Stimulated activated CD4-positive, alpha-beta T cell treated with anti-CD3 and anti-CD28 coated beads, Interleukin-12 subunit alpha, Interleukin-12 subunit beta, amount 100 ng/mL, for 4 hours (primary cell): ENCODE results near the gene TRERF1.
"Not testable (repeated sequence)": the region's sequence is repeated elsewhere in the genome, so short reads cannot be mapped to it uniquely, and the experiment has no call there.

Source experiments
- DNase-seq: peaks from one replicate; pipeline ENCODE4 v3.0.0-alpha.2; 2020

TRERF1 gene, protein sequence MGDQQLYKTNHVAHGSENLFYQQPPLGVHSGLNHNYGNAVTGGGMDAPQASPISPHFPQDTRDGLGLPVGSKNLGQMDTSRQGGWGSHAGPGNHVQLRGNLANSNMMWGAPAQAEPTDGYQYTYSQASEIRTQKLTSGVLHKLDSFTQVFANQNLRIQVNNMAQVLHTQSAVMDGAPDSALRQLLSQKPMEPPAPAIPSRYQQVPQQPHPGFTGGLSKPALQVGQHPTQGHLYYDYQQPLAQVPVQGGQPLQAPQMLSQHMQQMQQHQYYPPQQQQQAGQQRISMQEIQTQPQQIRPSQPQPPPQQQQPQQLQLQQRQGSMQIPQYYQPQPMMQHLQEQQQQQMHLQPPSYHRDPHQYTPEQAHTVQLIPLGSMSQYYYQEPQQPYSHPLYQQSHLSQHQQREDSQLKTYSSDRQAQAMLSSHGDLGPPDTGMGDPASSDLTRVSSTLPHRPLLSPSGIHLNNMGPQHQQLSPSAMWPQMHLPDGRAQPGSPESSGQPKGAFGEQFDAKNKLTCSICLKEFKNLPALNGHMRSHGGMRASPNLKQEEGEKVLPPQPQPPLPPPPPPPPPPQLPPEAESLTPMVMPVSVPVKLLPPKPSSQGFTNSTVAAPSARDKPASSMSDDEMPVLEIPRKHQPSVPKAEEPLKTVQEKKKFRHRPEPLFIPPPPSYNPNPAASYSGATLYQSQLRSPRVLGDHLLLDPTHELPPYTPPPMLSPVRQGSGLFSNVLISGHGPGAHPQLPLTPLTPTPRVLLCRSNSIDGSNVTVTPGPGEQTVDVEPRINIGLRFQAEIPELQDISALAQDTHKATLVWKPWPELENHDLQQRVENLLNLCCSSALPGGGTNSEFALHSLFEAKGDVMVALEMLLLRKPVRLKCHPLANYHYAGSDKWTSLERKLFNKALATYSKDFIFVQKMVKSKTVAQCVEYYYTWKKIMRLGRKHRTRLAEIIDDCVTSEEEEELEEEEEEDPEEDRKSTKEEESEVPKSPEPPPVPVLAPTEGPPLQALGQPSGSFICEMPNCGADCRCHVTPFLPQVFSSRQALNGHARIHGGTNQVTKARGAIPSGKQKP (N-terminal part only)

DNA sequence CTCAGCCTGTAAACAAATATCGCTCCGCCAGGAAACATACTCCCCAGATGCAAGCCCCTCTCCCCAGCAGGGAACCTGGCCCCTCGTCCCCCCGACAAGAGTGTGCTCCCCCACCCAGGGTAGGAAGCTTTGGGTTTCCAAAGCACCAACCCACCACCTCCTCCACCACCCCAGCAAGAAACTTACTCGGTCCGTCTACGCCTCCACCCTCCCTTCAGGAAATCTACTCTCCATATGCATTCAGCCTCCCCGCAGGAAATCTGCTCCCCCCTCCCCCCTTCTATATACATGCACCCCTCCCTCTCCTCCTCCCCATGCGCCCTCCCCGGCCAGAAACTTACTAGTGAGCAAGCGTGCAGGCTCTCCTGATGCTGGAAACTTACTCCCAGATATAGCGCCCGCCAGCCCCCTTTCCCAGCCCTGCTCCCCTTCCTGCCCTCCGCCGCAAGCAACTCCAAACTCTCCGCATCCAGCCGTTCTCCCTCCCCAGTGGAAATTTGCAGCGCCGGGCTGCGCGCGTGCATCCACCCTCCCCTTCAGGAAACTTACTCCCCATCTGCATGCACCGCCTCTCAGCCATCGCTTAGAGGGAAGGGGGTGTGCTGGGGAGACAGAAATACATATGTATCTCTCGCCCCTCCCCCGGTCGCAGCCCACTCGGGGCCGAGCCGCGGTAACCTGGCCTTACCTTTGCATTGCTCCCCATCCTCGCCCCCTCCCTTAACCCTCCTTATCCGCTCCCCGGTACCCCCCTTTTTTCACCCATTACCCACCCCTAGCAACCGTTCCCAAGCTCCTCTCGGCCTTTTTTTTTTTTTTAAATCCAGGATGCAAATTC is at the start of gene TRERF1:
Gene TRERF1, minus strand, starts transcription at position 594 of the 838 bp plus-strand sequence. CDS start 182,336 bp downstream, outside the sequence.
- peak; percentile 44 for DNase-seq

DNA sequence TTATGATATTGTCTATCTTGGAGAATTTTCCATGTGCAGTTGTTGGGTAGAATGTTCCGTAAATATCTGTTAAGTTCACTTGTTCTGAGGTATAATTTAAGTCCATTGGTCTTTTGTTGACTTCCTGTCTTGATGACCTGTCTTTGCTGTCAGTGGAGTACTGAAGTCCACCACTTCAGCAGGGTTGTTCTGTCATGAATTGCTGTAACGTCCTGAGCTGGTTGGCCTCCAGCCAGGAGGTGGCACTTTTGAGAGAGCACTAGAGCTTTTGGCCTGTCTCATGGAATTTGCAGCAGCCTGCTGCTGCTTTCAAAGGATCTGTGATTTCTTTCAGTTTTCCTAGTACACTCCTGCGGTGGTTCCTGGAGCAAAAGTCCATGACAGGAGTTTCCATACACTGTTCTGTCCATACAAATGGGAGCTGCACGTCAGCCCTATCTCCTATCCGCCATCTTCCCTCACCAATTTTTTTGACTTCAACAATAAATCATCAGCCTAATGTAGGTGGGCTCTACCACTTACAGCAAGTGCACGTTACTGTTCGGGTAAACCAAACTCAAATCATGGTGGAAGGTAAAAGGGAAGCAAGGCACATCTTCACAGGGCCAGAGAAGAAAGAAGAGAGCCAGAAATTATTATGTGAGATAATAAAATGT is 46.9 kb upstream of the TRERF1 start:
- DNase-seq, result no peak

DNA sequence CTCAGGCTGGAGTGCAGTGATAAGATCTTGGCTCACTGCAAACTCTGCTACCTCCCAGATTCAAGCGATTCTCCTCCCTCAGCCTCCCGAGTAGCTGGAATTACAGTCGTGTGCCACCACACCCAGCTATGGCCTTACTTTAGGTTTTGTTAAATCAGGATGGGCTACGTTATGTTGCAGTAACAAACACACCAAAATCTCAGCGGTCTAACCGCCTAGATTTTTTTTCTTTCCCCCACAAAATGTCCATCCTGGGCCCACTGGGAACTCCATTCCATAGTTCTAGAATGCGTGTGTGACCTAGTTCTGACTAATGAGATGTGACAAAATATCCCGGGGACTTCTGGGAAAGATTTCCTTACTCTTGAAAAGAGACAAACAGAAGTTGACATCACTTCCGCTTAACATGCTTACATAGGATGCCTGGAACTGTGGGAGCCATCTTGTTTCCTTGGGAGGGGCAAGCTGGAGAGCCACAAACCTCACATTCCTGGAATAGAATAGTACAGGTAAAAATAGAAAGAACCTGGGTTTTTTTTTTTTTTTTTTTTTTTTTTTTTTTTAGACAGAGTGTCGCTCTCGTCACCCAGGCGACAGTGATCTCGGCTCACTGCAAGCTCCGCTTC is 42.3 kb upstream of the TRERF1 start:
- DNase-seq, result no peak

DNA sequence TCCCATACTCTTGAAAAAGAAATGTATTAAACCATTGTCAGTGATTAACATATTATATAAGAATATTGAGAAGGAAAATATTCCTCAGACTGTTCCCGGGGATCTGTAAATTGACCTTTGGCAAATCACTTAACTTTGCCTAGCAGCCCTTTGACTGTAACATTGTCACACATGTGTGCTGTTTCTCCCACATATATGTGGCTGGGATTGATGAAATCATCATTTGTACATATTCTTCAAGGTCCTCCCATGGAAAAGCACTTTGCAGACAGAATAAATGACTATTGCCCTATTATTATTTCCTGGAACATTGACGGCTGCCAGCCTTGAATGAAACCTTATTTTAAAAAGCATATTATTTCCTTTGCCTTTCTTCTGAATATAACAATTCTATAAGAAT is 36.4 kb upstream of the TRERF1 start:
- DNase-seq, result no peak

DNA sequence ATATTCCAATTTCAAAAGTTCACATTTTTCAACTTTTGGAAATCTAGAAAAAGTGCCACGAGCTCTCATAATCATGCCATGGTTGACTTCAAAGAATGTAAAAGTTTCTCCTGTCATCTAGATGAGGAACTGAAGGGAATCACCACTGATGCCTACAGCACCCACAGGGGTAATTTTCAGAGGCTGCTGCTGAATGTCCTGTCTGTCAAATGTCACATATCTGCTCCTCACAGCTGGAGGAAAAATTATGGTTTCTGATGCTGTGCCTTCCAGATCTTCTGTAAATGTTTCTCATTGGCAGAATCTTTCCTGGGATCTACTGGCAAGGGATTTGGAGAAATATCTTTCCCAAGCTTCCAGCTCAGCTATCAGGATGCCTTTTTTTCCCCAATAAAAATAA is 32.5 kb upstream of the TRERF1 start:
- DNase-seq, result no peak

DNA sequence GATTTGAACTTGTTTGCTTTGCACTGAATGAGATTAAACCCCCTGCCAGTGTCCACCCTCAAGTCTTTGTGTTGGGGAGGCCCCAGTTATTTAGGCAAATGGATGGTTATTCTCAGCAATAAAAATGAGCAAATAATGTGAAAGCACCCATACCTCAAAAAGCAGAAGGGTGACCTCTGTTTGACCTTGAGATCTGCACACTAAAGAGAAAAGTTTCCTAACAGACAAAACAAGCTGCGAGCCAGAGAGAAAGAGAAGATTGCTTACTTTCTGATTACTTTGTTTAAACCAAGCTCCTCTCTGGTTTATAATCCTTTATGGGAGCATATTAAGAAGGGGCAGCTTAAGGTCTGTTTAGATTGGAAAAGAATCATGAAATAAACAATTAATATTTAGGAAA is 30.4 kb upstream of the TRERF1 start:
- no peak for DNase-seq

DNA sequence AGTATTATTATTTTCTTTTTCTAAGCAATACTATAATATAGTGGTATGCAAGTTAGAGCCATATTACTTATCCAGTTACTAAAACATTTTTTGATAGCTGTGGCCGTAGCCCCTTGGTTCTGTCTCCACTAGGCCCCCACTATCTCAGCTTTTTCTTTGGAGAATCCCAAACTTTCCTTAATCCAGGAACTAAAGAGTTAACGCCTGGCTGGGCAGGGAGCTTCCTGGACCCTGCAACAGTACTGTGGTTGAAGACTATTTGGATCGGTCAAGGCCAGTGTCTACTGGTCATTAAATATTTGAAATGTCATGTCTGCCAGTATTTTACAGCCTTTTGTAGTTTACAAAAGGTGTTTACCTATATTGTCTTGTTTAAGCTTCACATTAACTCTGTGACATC is 20.0 kb upstream of the TRERF1 start:
- DNase-seq, result no peak

DNA sequence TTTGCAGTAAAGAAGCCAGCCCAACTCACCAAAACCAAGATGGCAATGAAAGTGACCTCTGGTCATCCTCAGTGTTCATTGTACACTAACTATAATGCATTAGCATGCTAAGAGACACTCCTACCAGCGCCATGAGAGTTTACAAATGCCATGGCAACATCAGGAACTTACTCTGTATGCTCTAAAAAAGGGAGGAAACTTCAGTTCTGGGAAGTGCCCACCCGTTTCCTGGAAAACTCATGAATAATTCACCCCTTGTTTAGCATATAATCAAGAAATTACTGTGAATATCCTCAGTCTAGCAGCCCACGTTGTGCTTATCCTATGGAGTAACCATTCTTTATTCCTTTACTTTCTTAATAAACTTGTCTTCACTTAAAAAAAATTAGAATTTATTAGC is 19.4 kb upstream of the TRERF1 start:
- DNase-seq, result no peak

DNA sequence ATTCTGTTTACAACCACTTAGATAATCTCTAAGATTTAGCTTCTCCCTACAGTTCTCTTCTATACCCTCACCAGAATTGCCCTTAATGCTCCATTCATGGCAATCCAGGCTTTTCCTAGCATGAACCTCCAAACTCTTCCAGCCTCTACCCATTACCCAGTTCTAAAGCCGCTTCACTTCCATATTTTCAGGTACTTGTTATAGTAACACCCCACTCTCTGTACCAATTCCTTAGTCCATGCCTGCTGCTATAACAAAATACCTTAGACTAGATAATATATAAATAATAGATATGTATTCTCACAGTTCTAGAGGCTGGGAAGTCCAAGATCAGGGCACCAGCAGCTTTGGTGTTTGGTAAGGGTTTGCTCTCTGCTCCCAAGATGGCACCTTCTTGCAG is 16.5 kb upstream of the TRERF1 start:
- DNase-seq, result no peak

DNA sequence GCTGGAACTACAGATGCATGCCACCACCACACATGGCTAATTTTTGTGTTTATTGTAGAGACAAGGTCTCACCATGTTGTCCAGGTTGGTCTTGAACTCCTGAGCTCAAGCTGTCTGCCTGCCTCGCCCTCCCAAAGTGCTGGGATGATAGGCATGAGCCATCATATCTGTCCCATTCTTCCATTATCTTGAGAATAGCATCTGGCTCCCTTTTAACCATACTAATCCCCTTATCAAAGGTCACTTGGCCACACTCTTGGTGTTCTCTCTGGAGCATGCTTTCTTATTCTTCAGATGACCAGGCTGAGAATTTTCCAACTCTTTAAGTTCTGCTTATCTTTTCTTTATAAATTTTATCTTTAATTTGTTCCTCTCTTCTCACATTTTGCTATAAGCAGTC is 15.9 kb upstream of the TRERF1 start:
- no peak for DNase-seq

DNA sequence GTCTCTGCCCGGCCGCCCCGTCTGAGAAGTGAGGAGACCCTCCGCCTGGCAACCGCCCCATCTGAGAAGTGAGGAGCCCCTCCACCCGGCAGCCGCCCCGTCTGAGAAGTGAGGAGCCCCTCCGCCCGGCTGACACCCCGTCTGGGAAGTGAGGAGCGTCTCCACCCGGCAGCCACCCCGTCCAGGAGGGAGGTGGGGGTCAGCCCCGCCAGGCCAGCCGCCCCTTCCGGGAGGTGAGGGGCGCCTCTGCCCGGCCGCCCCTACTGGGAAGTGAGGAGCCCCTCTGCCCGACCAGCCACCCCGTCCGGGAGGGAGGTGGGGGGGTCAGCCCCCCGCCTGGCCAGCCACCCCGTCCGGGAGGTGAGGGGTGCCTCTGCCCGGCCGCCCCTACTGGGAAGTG is 14.7 kb upstream of the TRERF1 start:
- not testable (repeated sequence) for DNase-seq

DNA sequence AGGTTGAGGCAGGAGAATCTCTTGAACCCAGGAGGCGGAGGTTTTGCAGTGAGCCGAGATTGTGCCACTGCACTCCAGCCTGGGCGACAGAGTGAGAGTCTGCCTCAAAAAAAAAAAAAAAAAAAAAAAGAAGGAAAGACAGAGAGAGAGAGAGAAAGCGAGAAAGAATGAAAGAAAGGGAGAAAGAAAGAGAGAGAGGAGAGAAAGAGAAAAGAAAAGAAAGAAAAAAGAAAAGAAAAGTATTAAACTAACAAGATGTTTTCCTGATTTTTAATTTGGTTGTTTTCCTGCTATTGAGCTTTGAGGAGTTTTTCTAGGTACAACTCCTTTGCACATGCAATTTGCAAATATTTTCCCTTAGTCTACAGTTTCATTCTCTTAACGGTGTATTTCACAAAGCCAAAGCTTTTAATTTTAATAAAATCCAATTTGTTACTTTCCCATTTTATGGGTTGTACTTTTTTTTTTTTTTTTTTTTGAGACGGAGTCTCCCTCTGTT is 10.8 kb upstream of the TRERF1 start:
- DNase-seq, result no peak

DNA sequence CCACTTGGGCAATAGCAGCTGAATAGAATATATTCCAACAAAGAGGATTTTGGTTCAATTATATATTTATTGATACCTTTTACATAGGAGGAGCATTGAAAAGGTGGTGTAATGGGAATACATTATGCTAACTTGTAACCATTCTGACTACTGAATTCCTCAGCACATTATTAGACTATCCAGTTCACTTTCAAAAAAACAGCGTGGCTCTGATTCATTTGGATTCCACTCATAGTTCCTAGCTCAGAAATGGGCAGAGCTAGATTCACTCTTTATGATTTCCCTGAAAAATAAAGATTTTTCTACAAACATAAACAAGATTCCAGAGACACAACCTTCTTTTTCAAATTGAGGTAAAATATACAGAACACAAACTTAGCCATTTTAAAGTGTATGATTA is 9.2 kb upstream of the TRERF1 start:
- DNase-seq, result no peak

DNA sequence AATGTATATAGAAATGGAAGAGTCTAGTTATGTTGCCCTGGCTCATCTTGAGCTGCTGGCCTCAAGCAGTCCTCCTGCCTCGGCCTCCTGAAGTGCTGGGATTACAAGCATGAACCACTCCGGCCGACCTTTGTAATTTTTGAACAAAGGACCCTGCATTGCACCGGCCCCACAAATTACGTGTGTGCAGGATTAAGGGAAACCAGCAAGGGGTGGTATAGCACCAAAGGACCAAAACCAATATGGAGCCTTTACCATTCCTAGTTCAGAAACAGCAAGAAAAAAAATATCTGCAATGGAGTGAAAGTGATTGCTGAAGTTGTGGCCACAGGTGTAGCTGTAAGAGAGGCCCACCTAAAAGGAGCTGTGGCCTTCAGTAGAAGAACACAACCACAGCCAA is 8.2 kb upstream of the TRERF1 start:
- DNase-seq, result no peak

DNA sequence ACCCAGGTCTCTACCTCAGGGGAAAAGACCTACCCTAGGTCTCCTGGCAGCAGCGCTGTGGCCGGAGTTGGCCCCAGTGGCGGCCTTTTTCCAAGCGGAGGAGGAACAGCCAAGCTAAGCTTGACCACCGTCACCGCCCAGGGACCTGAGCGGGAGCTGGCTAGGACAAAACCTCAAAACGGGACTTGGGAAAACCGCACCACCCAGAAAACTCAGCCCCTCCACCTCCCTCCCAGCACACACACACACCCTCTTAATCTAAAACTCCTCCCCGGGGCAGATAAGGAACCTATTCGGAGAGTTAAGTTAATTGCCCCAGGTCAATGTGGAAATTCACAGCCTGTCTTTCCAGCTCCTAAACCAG is 2.7 kb upstream of the TRERF1 start:
- no peak for DNase-seq

DNA sequence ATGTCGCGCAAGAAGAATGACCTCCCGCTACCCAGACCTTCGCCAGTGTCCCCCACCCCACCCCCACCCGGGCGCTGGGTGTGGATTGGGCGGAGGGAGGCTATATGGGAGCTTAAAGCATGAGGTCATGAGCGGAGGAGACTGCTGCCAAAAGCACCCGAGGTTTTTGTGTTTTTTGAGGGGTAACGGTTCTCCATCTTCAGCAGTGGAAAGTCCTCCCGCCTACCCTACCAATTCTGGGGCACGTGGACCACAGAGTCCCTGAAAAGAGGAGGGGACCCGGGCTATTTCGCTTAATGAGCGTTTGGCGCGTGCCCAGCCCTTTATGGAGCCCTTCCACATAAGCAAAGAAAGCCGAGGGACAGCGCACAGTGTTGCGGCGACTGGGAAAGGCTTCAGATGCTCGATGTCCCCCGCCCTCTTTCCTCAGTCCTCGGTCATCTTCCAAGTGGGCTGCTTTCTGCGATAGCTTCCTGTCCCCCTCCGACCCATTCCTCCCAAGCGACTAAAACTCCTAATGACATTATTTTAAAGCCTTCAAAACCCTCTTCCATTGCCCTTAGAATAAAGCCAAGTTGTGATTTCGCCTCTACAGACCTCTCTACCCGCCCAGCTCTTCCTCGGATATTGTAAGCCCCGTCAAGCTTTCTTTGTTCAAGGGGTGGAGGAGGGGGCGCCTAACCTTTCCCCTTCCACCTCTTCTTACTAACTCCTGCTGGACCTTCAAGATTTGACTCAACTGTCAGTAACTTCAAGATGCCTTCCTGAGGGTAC is 2.1 kb upstream of the TRERF1 start:
- no peak for DNase-seq

DNA sequence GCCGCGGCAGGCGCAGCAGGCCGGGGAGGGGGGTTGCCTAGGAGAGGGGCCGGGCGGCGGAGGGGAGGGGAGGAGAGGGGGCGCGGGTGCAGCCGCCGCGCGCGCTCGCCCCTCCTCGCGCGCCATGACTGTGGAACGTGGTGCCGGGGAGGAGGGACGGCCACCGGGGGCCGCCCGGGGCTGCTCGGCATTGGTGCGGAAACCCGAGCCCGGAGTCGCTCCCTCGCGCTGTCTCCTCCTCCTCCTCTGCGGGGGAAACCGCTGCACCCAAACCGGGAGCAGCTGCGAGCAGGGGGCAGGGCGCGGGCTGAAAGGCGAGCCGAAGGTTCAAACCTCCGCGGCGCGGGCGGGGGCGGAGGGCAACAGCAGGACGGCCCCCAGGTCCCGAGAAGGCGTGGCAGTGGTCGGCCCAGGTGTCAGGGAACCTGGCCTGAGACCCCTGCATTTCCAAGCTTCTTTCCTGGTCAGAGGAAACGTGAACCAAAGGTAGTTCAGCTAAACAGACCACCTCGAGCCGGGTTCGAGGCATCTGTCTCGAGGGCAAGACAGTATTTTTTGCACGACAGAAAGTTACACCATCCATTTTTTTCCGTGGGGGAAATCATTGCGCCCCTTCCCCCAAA is 1.4 kb upstream of the TRERF1 start:
- peak; percentile 71 for DNase-seq

DNA sequence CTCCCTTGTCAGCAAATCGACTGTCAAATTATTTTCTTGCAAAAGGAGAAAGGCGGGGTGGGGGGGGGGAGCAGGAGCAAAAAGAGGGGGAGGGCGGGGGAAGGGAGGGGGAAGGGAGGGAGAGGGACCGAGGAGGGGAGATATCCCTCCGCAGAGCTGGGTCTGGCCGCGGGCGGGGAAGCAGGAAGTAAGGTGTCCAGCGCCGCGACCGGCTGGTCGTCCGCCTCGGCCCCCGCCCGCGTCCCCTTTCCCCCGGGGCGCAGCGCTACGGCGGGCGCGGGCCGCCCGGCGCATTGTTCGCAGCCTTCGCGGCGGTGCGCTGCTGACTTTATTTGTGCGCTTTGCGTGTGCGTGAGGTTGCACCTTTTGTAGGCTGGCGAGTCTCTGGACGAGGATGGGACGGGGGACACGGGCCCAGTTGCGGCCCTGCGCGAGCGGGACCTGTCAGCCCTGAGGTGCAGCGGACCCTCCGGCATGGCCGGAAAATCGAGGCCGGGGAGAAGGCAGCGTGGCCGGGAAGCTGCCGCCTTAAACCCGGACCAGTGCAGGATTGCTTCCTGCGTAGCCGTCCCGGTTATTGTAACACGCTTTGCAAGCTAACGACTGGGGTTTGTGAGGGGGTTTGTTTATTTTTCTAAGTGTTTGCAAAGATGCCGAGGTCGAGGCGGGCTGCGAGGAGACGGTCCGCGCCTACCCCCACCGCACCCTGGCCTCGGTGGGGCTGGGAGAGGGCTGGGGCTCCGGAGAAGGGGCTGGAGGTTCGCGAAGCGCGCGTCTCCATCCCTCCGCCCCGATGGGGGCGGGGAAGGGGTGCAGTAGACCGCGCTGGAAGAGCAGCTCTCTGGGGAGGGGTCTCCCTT is 675 bp upstream of the TRERF1 start:
- peak; percentile 46 for DNase-seq
